Natural killer cell (primary cell): ENCODE results near the gene ABHD15. TPM values are rescaled to one million over a fixed set of nuclear protein-coding genes. Genes with fewer than 3 reads are reported as not detected.

Experiments
- ATAC-seq, 3 donors: fragments of 150-1000 bp in 2 of 3; fragments of 200-7000 bp in 1 of 3; cut with Tn5 transposase; 1 replicate in 1 of 3; 2 replicates in 2 of 3; pipeline ENCODE4 v1.10.0; 2021; ENCODE audit warnings: mild to moderate bottlenecking in 2 of 3, moderate library complexity in 2 of 3
- DNase-seq, 2 donors: peaks; one replicate each; pipeline versions ENCODE4 v3.0.0 to v3.0.0-alpha.2; 2013 to 2021; ENCODE audit warnings: mixed read lengths in 1 of 2
- H3K27ac ChIP-seq: one replicate; pipeline ENCODE4 v1.5.1; 2013; ENCODE audit warnings: mild to moderate bottlenecking, low read length
- H3K27me3 ChIP-seq: one replicate; pipeline ENCODE4 v1.6.1; 2013; ENCODE audit warnings: low read length; ENCODE audit not compliant: control insufficient read depth, insufficient read depth
- H3K36me3 ChIP-seq: one replicate; pipeline ENCODE4 v1.6.1; 2013; ENCODE audit warnings: low read length; ENCODE audit not compliant: control insufficient read depth, insufficient read depth
- H3K4me1 ChIP-seq: one replicate; pipeline ENCODE4 v1.6.1; 2013; ENCODE audit warnings: low read length; ENCODE audit not compliant: control insufficient read depth, insufficient read depth
- H3K4me3 ChIP-seq: one replicate; pipeline ENCODE4 v1.5.1; 2013; ENCODE audit warnings: low read length
- H3K9me3 ChIP-seq: one replicate; pipeline ENCODE4 v1.6.1; 2013; ENCODE audit warnings: low read length; ENCODE audit not compliant: control insufficient read depth, insufficient read depth
- H3K27ac Mint-ChIP-seq, 2 donors: one replicate each; pipeline ENCODE4 v1.8.0; 2022; ENCODE audit warnings: mild to moderate bottlenecking in 2 of 2, mixed read lengths in 2 of 2, moderate library complexity in 1 of 2
- H3K27me3 Mint-ChIP-seq, 2 donors: one replicate each; pipeline ENCODE4 v1.8.0; 2022; ENCODE audit warnings: low read depth in 2 of 2, mixed read lengths in 2 of 2
- H3K36me3 Mint-ChIP-seq: one replicate; pipeline ENCODE4 v1.8.0; 2022; ENCODE audit warnings: mixed read lengths
- H3K4me1 Mint-ChIP-seq, 2 donors: one replicate each; pipeline ENCODE4 v1.8.0; 2022; ENCODE audit warnings: mixed read lengths in 2 of 2
- H3K4me3 Mint-ChIP-seq: one replicate; pipeline ENCODE4 v1.8.0; 2022; ENCODE audit warnings: mild to moderate bottlenecking, moderate library complexity, mixed read lengths
- H3K9me3 Mint-ChIP-seq, 2 donors: one replicate each; pipeline ENCODE4 v1.8.0; 2022; ENCODE audit warnings: mixed read lengths in 2 of 2
- CTCF ChIP-seq: fragments of 200-600 bp; IDR thresholded peaks from one replicate; pipeline ENCODE4 v1.8.0; 2022; ENCODE audit warnings: antibody characterized with exemption
- WGBS: methylation state at CpG from one replicate; pipeline ENCODE4 v1.1.7; 2013; ENCODE audit warnings: missing lambda C conversion rate; ENCODE audit not compliant: insufficient coverage; 5-methylcytosine and 5-hydroxymethylcytosine counted together
- intact Hi-C: fragments of 100-400 bp; cut with micrococcal nuclease; formaldehyde crosslinking; loops from one replicate; pipeline ENCODE4 v1.14.2; 2022
- total RNA-seq, 4 donors: library from RNA; stranded (reverse); fragments of 120-200 nt in 1 of 4; gene quantifications; one replicate each; pipeline versions ENCODE4 v1.2.3 to v1.2.4, GENCODE V29; 2013 to 2022

The ABHD15 gene
- total RNA-seq, 3 donors from 2014 or later (not counting 1 experiment from before 2014, with no cell fraction given): 31.7 to 33.8 (median 33.1) TPM

GRCh38 chr17:29575511-29576213 is 8.8 kb upstream of the ABHD15 start:
- H3K4me1 Mint-ChIP-seq: peaks cover 14 to 16% of the 10 kb centered on the region in 2 donors
- Histone ChIP-seq H3K9me3 (no peaks in the 10 kb centered on the region), H3K36me3 (peaks cover 52% of the 10 kb centered on the region), H3K4me3 (no peak overlapping the region), H3K27ac (no peak overlapping the region), H3K4me1 (peaks cover 18% of the 10 kb centered on the region), H3K27me3 (no peaks in the 10 kb centered on the region)
- no peak for TF ChIP-seq CTCF
- no peak overlapping the region for H3K27ac Mint-ChIP-seq
- H3K4me3 Mint-ChIP-seq: no peak overlapping the region
- H3K27me3 Mint-ChIP-seq: no peaks in the 10 kb centered on the region
- H3K9me3 Mint-ChIP-seq: no peaks in the 10 kb centered on the region
- DNase-seq: no peak
- no peaks in the 10 kb centered on the region for H3K36me3 Mint-ChIP-seq
- 94% methylated on average over 28 of the region's 28 CpGs for WGBS
- no peak for ATAC-seq
- intact Hi-C loops: no loop called here

- no peak overlapping the region for H3K27ac ChIP-seq
- no peaks in the 10 kb centered on the region for H3K9me3 ChIP-seq
- H3K27ac Mint-ChIP-seq: peak overlapping the region in 1 of 2 donors; percentile 48
- DNase-seq (no peak), ATAC-seq (no peak)
- no peak for TF ChIP-seq CTCF
- H3K27me3 Mint-ChIP-seq: no peaks in the 10 kb centered on the region
- intact Hi-C loops: no loop called here
- peaks cover 8 to 11% of the 10 kb centered on the region in 2 donors for H3K4me1 Mint-ChIP-seq
- WGBS: 94% methylated on average over 17 of the region's 17 CpGs
- H3K9me3 Mint-ChIP-seq: no peaks in the 10 kb centered on the region
- H3K36me3 Mint-ChIP-seq: no peaks in the 10 kb centered on the region
- no peak overlapping the region for H3K4me3 ChIP-seq
- peaks cover 11% of the 10 kb centered on the region for H3K4me1 ChIP-seq
- no peak overlapping the region for H3K4me3 Mint-ChIP-seq
- no peaks in the 10 kb centered on the region for H3K27me3 ChIP-seq
- H3K36me3 ChIP-seq: peaks cover 52% of the 10 kb centered on the region
These were observed 8.1 kb upstream of the ABHD15 start for GRCh38 chr17:29574732-29575510.

- H3K9me3 ChIP-seq: no peaks in the 10 kb centered on the region
- no peak overlapping the region for H3K27ac ChIP-seq
- Mint-ChIP-seq H3K27ac (peak overlapping the region; percentile 48), H3K4me1 (peaks cover 10 to 15% of the 10 kb centered on the region in 2 donors), H3K36me3 (no peaks in the 10 kb centered on the region), H3K27me3 (no peaks in the 10 kb centered on the region), H3K4me3 (no peak overlapping the region), H3K9me3 (no peaks in the 10 kb centered on the region)
- DNase-seq (no peak), ATAC-seq (no peak)
- no peak for TF ChIP-seq CTCF
- no peaks in the 10 kb centered on the region for H3K27me3 ChIP-seq
- intact Hi-C loops: no loop called here
- peaks cover 16% of the 10 kb centered on the region for H3K4me1 ChIP-seq
- peaks cover 50% of the 10 kb centered on the region for H3K36me3 ChIP-seq
- 94% methylated on average over 8 of the region's 14 CpGs for WGBS
- H3K4me3 ChIP-seq: no peak overlapping the region
These were observed 7.3 kb upstream of the ABHD15 start for GRCh38 chr17:29573871-29574731.
